SK-N-SH (cell line): ENCODE data around the gene SLC34A1. TPM values are rescaled to one million over a fixed set of nuclear protein-coding genes. Genes with fewer than 3 reads are reported as not detected.

Experiments used
- CTCF ChIA-PET: fragments of 300-600, 350-600 bp; formaldehyde crosslinking; extraction: SDS; loops from one replicate; lab custom pipeline; 2021; lab: Yijun Ruan, JAX
- POLR2A ChIA-PET: fragments of 350-600 bp; sonication (Branson Sonifier 250); formaldehyde crosslinking; extraction: SDS; loops from one replicate; lab custom pipeline; 2020; ENCODE audit warnings: antibody characterized with exemption, inconsistent platforms; lab: Yijun Ruan, JAX
- DNase-seq: peaks from one replicate; pipeline ENCODE4 v3.0.0; 2012
- H2AFZ ChIP-seq: fragments of 200-600 bp; sonication (generic); 2 replicates; pipeline ENCODE4 v1.8.1; 2016; ENCODE audit warnings: antibody characterized with exemption, mild to moderate bottlenecking, low read depth
- H3F3A ChIP-seq: fragments of 200-600 bp; sonication (generic); replicated peaks from 2 replicates; pipeline ENCODE3; 2016; ENCODE audit warnings: antibody characterized with exemption, mild to moderate bottlenecking; ENCODE audit not compliant: insufficient read depth
- H3K27ac ChIP-seq, 2 experiments: fragments of 200-500 bp in 1 of 2; fragments of 200-600 bp in 1 of 2; sonication (Bioruptor generic) in 1 of 2; sonication (generic), shearing (Covaris generic) in 1 of 2; 2 replicates each; pipeline versions ENCODE4 v1.5.1 to v1.6.1; 2014 to 2016; ENCODE audit warnings: low read depth in 2 of 2, inconsistent platforms in 1 of 2, low read length in 1 of 2, mild to moderate bottlenecking in 1 of 2, mixed read lengths in 1 of 2
- H3K27me3 ChIP-seq: fragments of 200-600 bp; sonication (generic), shearing (Covaris generic); 2 replicates; pipeline ENCODE4 v1.6.1; 2016; ENCODE audit warnings: mixed run types; ENCODE audit not compliant: insufficient read depth
- H3K36me3 ChIP-seq, 2 experiments: fragments of 200-500 bp in 1 of 2; fragments of 200-600 bp in 1 of 2; sonication (Bioruptor generic) in 1 of 2; sonication (generic) in 1 of 2; replicated peaks in 1 of 2; 2 replicates each; pipeline versions ENCODE3 to v1.5.1; 2014 to 2016; ENCODE audit warnings: low read length in 1 of 2, mild to moderate bottlenecking in 1 of 2; ENCODE audit not compliant: insufficient read depth in 2 of 2, control insufficient read depth in 1 of 2
- H3K4me1 ChIP-seq, 2 experiments: fragments of 200-500 bp in 1 of 2; fragments of 200-600 bp in 1 of 2; sonication (Bioruptor generic) in 1 of 2; sonication (generic), shearing (Covaris generic) in 1 of 2; 2 replicates each; pipeline versions ENCODE4 v1.5.1 to v1.6.1; 2014 to 2016; ENCODE audit warnings: low read depth in 1 of 2, low read length in 1 of 2, mixed run types in 1 of 2; ENCODE audit not compliant: insufficient read depth in 2 of 2, control insufficient read depth in 1 of 2
- H3K4me2 ChIP-seq: fragments of 200-600 bp; sonication (generic), shearing (Covaris generic); 2 replicates; pipeline ENCODE4 v1.6.1; 2017; ENCODE audit warnings: mixed run types
- H3K4me3 ChIP-seq, 2 experiments: fragments of 200-500 bp in 1 of 2; fragments of 200-600 bp in 1 of 2; sonication (Bioruptor generic) in 1 of 2; sonication (generic), shearing (Covaris generic) in 1 of 2; 2 replicates each; pipeline versions ENCODE4 v1.5.1 to v1.8.1; 2014 to 2016; ENCODE audit warnings: low read depth in 2 of 2, inconsistent platforms in 1 of 2, low read length in 1 of 2, mild to moderate bottlenecking in 1 of 2, mixed read lengths in 1 of 2, moderate library complexity in 1 of 2
- H3K79me2 ChIP-seq: fragments of 200-600 bp; sonication (generic); 2 replicates; pipeline ENCODE4 v1.8.1; 2017; ENCODE audit warnings: mild to moderate bottlenecking; ENCODE audit not compliant: insufficient read depth
- H3K9ac ChIP-seq: fragments of 200-600 bp; sonication (generic); 2 replicates; pipeline ENCODE4 v1.6.1; 2017; ENCODE audit warnings: mixed run types
- H3K9me2 ChIP-seq: fragments of 200-600 bp; sonication (generic); 2 replicates; pipeline ENCODE4 v1.6.1; 2017; ENCODE audit warnings: mixed run types
- H3K9me3 ChIP-seq: fragments of 200-600 bp; sonication (generic); 2 replicates; pipeline ENCODE4 v1.6.1; 2017; ENCODE audit warnings: mixed run types, mild to moderate bottlenecking, moderate library complexity
- H4K20me1 ChIP-seq: fragments of 200-600 bp; sonication (generic); 2 replicates; pipeline ENCODE4 v1.6.1; 2017; ENCODE audit warnings: mild to moderate bottlenecking, mixed run types; ENCODE audit not compliant: insufficient read depth
- CTCF ChIP-seq: fragments of 200-600 bp; sonication (generic); IDR thresholded peaks from 2 replicates; pipeline ENCODE4 v1.6.1; 2017; ENCODE audit warnings: antibody characterized with exemption, mild to moderate bottlenecking, moderate library complexity
- EZH2phosphoT487 ChIP-seq: fragments of 200-600 bp; sonication (generic); IDR thresholded peaks from 2 replicates; pipeline ENCODE4 v1.6.1; 2017; ENCODE audit warnings: low read depth, mixed run types, mild to moderate bottlenecking, antibody characterized with exemption, moderate library complexity, borderline replicate concordance
- FOXJ3 ChIP-seq: sonication (generic); formaldehyde crosslinking; IDR thresholded peaks from 2 replicates; pipeline ENCODE4 v1.5.1; 2020; ENCODE audit warnings: mild to moderate bottlenecking, missing genetic modification reagents
- JUND ChIP-seq: IDR thresholded peaks from 2 replicates; pipeline ENCODE4 v1.4.0; 2012
- MEF2A ChIP-seq: IDR thresholded peaks from 2 replicates; pipeline ENCODE4 v1.4.0; 2012; ENCODE audit warnings: low read depth, borderline replicate concordance
- RCOR1 ChIP-seq: fragments of 150-350 bp; IDR thresholded peaks from 2 replicates; pipeline ENCODE4 v1.6.1; 2017; ENCODE audit warnings: antibody characterized with exemption, low read length
- SIN3A ChIP-seq: IDR thresholded peaks from 2 replicates; pipeline ENCODE4 v1.6.1; 2012; ENCODE audit warnings: low read depth, mild to moderate bottlenecking, low read length, moderate library complexity, borderline replicate concordance
- YY1 ChIP-seq: IDR thresholded peaks from 2 replicates; pipeline ENCODE4 v1.4.0; 2012; ENCODE audit warnings: low read depth, mild to moderate bottlenecking
- ZBTB33 ChIP-seq: IDR thresholded peaks from 2 replicates; pipeline ENCODE4 v1.4.0; 2012; ENCODE audit warnings: low read depth, borderline replicate concordance
- WGBS: methylation state at CpG from one replicate; pipeline ENCODE4 v1.1.6; 2017; ENCODE audit warnings: low lambda C conversion rate; 5-methylcytosine and 5-hydroxymethylcytosine counted together
- polyA plus RNA-seq, 3 experiments: library from polyadenylated mRNA; depleted of rRNA; stranded (reverse); fragments of >200 nt; gene quantifications; 2 replicates each; pipeline ENCODE4 v1.2.3, GENCODE V29; 2012

SLC34A1 gene
- polyA plus RNA-seq, 1 of the 3 experiments (the other 2 are of a cell fraction), result 0.03 TPM

GRCh38 chr5:177368869-177369644 lies 15.2 kb upstream of the SLC34A1 start:
- Histone ChIP-seq H3K4me3 (no peak overlapping the region), H3K79me2 (no peaks in the 10 kb centered on the region), H4K20me1 (no peaks in the 10 kb centered on the region), H3K9me2 (no peaks in the 10 kb centered on the region), H3K9me3 (no peaks in the 10 kb centered on the region), H3K27ac (no peak overlapping the region), H3F3A (peaks cover 15% of the 10 kb centered on the region), H3K36me3 (no peaks in the 10 kb centered on the region), H3K27me3 (no peaks in the 10 kb centered on the region), H3K4me1 (peaks cover 6 to 39% of the 10 kb centered on the region in 2 experiments; a peak in 3 of 4 replicates), H2AFZ (no peak overlapping the region), H3K9ac (no peak overlapping the region), H3K4me2 (no peak overlapping the region)
- peak; percentile 72 for DNase-seq
- TF ChIP-seq MEF2A (no peak), CTCF (peak; percentile 70), EZH2phosphoT487 (no peak)
- POLR2A ChIA-PET, result no interaction called here
- CTCF ChIA-PET, result interaction anchor here (0.5 to 5.9 kb wide), 21 partner anchors 8 to 137 kb away, joined by 3 to 58 read pairs (median 4); partner anchors contain the start of genes LMAN2 and SLC34A1
- WGBS, result 77% methylated on average over 5 of the region's 5 CpGs

GRCh38 chr5:177369645-177370440 lies 14.4 kb upstream of the SLC34A1 start:
- no peak overlapping the region for H3K4me2 ChIP-seq
- TF ChIP-seq FOXJ3 (CRISPR knock-in tag) (no peak), EZH2phosphoT487 (no peak), JUND (no peak), RCOR1 (no peak), SIN3A (no peak), MEF2A (no peak), YY1 (no peak), ZBTB33 (no peak)
- no peak for DNase-seq

More at GRCh38 chr5:177369645-177370440, 14.4 kb upstream of the SLC34A1 start:
- Histone ChIP-seq H3K4me3 (no peak overlapping the region), H3K9me2 (no peaks in the 10 kb centered on the region), H2AFZ (no peak overlapping the region), H3K27ac (no peak overlapping the region), H3F3A (peaks cover 15% of the 10 kb centered on the region), H3K4me1 (peaks cover 6 to 39% of the 10 kb centered on the region in 2 experiments; a peak in 3 of 4 replicates), H4K20me1 (no peaks in the 10 kb centered on the region), H3K9ac (no peak overlapping the region), H3K9me3 (no peaks in the 10 kb centered on the region), H3K79me2 (no peaks in the 10 kb centered on the region), H3K27me3 (no peaks in the 10 kb centered on the region), H3K36me3 (no peaks in the 10 kb centered on the region)
- POLR2A ChIA-PET, result interaction anchor here (0.8 to 1.1 kb wide), 2 partner anchors 13 to 35 kb away, joined by 3 read pairs; no protein-coding TSS in a partner anchor
- WGBS, result 74% methylated on average over 9 of the region's 11 CpGs
- CTCF ChIA-PET, result interaction anchor here (0.6 to 5.9 kb wide), 27 partner anchors 9 to 283 kb away, joined by 3 to 58 read pairs (median 4); partner anchors contain the start of genes FGFR4, LMAN2 and SLC34A1
